Thoracic aorta (tissue), 2 donors: ENCODE measurements around the gene SH3GL3. TPM values are rescaled to one million over a fixed set of nuclear protein-coding genes. Genes with fewer than 3 reads are reported as not detected.

Experiments
- ATAC-seq: fragments of 150-250 bp; one replicate; pipeline ENCODE4 v1.8.0; 2017; ENCODE audit warnings: low read depth; ENCODE audit not compliant: insufficient number of reproducible peaks, low FRiP score
- DNase-seq: peaks from one replicate; pipeline ENCODE4 v3.0.0-alpha.2; 2020; ENCODE audit warnings: low spot score
- H3K27ac ChIP-seq, 2 donors: fragments of 200-600 bp; sonication (generic); 1 replicate in 1 of 2; 2 replicates in 1 of 2; pipeline ENCODE4 v1.5.1; 2016; ENCODE audit warnings: mild to moderate bottlenecking in 2 of 2, moderate library complexity in 2 of 2
- H3K27me3 ChIP-seq: fragments of 200-600 bp; sonication (generic); replicated peaks from 2 replicates; pipeline ENCODE4 v1.6.0; 2016; ENCODE audit warnings: mild to moderate bottlenecking; ENCODE audit not compliant: insufficient read depth
- H3K36me3 ChIP-seq: fragments of 200-600 bp; sonication (generic); one replicate; pipeline ENCODE4 v1.5.1; 2016
- H3K4me1 ChIP-seq, 2 donors: fragments of 200-600 bp; sonication (generic); 1 replicate in 1 of 2; 2 replicates in 1 of 2; pipeline versions ENCODE4 v1.5.1 to v1.6.0; 2016; ENCODE audit warnings: low read depth in 2 of 2, mild to moderate bottlenecking in 1 of 2; ENCODE audit not compliant: control insufficient read depth in 1 of 2
- H3K4me3 ChIP-seq: fragments of 200-600 bp; sonication (generic); 2 replicates; pipeline ENCODE4 v1.5.1; 2016; ENCODE audit warnings: mild to moderate bottlenecking
- H3K9me3 ChIP-seq: fragments of 200-600 bp; sonication (generic); 2 replicates; pipeline ENCODE4 v1.5.1; 2016
- total RNA-seq, 2 donors: library from RNA; depleted of rRNA; stranded (reverse); fragments of >200 nt; gene quantifications; one replicate each; pipeline versions ENCODE4 v1.1.0 to v1.2.3, GENCODE V29; 2016
- TF ChIP-seq, protein P1 (sequence below): fragments of 200-600 bp; sonication (generic); IDR thresholded peaks from one replicate; pipeline ENCODE4 v1.5.1; 2019; ENCODE audit warnings: antibody characterized with exemption

The SH3GL3 gene
- total RNA-seq, 2 donors from 2014 or later: 4.9 TPM; not detected in 1

DNA sequence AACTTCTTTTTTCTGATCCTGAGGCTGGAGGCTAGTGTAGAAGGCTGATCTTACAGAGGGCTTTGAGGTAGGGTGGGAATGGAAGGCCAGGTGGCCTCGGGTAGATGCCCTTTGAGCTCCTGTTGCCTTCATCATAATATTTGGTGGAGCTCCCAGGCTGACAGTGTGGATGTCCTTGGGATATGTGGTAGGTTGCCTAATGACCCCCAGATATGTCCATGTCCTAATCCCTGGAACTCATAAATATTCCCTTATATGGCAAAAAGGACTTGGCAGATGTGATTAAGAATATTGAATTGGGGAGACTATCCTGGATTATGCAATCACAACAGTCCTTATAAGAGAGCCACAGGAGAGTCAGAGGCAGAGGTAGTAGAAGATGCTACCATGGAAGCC, 212.3 kb downstream of the SH3GL3 start:
- H3K27ac ChIP-seq: peak overlapping the region in 1 of 2 donors; percentile 49
- DNase-seq (no peak), ATAC-seq (no peak)
- no peaks in the 10 kb centered on the region for H3K27me3 ChIP-seq
- H3K36me3 ChIP-seq: peaks cover 3% of the 10 kb centered on the region
- H3K4me1 ChIP-seq: peaks cover 8 to 48% of the 10 kb centered on the region in 2 donors
- H3K4me3 ChIP-seq: no peak overlapping the region
- H3K9me3 ChIP-seq: no peaks in the 10 kb centered on the region
- TF ChIP-seq, protein P1, sequence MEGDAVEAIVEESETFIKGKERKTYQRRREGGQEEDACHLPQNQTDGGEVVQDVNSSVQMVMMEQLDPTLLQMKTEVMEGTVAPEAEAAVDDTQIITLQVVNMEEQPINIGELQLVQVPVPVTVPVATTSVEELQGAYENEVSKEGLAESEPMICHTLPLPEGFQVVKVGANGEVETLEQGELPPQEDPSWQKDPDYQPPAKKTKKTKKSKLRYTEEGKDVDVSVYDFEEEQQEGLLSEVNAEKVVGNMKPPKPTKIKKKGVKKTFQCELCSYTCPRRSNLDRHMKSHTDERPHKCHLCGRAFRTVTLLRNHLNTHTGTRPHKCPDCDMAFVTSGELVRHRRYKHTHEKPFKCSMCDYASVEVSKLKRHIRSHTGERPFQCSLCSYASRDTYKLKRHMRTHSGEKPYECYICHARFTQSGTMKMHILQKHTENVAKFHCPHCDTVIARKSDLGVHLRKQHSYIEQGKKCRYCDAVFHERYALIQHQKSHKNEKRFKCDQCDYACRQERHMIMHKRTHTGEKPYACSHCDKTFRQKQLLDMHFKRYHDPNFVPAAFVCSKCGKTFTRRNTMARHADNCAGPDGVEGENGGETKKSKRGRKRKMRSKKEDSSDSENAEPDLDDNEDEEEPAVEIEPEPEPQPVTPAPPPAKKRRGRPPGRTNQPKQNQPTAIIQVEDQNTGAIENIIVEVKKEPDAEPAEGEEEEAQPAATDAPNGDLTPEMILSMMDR: no peak

DNA sequence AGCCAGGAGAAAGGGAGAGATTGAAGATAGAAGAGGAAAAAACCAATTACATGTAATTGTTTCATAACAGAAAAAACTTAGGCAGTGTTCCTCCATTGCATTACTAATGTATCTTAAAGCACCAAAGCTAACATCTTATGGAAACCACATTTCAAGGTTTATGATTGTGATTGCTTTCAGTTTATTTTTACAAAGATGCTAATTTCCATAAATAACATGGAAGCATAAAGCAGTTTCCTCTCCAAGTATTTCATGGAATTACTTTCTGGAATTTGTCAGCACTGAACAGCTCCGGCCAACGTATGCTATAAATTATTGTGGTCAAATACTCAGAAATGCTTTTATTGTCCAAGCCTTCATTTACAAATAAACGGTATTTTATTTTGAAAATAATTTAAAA, 218.3 kb downstream of the SH3GL3 start:
- TF ChIP-seq, protein P1: no peak
- H3K4me1 ChIP-seq: peaks cover 4 to 11% of the 10 kb centered on the region in 2 donors
- H3K9me3 ChIP-seq: no peaks in the 10 kb centered on the region
- ATAC-seq (no peak), DNase-seq (no peak)
- H3K36me3 ChIP-seq: no peaks in the 10 kb centered on the region
- H3K27me3 ChIP-seq: no peaks in the 10 kb centered on the region
- H3K4me3 ChIP-seq: no peak overlapping the region
- no peak overlapping the region for H3K27ac ChIP-seq

Other genes with a start within 250 kb of the SH3GL3 start
- 100 to 1,000 TPM in 1 of 2 donors, 10 to 100 TPM in 1; 19.6 to 118 TPM for gene HDGFL3, start 239.5 kb upstream of the SH3GL3 start, total RNA-seq
- 1 to 10 TPM in 1 of 2 donors, under 1 TPM in 1; 0.49 to 1.2 TPM for gene BNC1, start 162.7 kb upstream of the SH3GL3 start, total RNA-seq
- gene ADAMTSL3, start 206.8 kb downstream of the SH3GL3 start, total RNA-seq: 10 to 100 TPM; 41.4 to 45.4 TPM